ENCODE measurements around the gene IGSF9. TPM values are rescaled to one million over a fixed set of nuclear protein-coding genes. Genes with fewer than 3 reads are reported as not detected.

The IGSF9 gene
- total and polyA plus RNA-seq, 2 experiments from 2014 or later, result 10.3 to 27.6 TPM

- H3K27me3 Mint-ChIP-seq (ENCODE audit: insufficient read depth, low read depth, poor library complexity), result peaks cover 7% of the 10 kb centered on the region
- no peak overlapping the region for H2AFZ ChIP-seq
Measured at GRCh38 chr1:159951016-159951415, 5.6 kb upstream of the IGSF9 start.

More at GRCh38 chr1:159951016-159951415, 5.6 kb upstream of the IGSF9 start:
- peaks cover 11% of the 10 kb centered on the region for H3K9me2 ChIP-seq (ENCODE audit: insufficient read depth)
- H3K4me1 ChIP-seq (ENCODE audit: insufficient read depth), result peaks cover 7% of the 10 kb centered on the region
- Mint-ChIP-seq H3K4me1 (peaks cover 9% of the 10 kb centered on the region), H3K27ac (no peak overlapping the region), H3K36me3 (ENCODE audit: low read depth) (no peaks in the 10 kb centered on the region), H3K4me3 (no peak overlapping the region), H3K9me3 (no peaks in the 10 kb centered on the region)
- H4K20me1 ChIP-seq (replicated peaks; ENCODE audit: insufficient read depth), result no peaks in the 10 kb centered on the region
- H3K36me3 ChIP-seq (ENCODE audit: insufficient read depth), result no peaks in the 10 kb centered on the region
- TF ChIP-seq NANOG (IDR thresholded peaks at IDR 0.05; ENCODE audit: borderline replicate concordance) (no peak), POLR2AphosphoS5 (IDR thresholded peaks at IDR 0.05; ENCODE audit: low read depth) (no peak), EZH2phosphoT487 (IDR thresholded peaks at IDR 0.05; ENCODE audit: unreplicated experiment) (no peak), ZNF114 (CRISPR knock-in tag; IDR thresholded peaks at IDR 0.05) (no peak), STAT1 (IDR thresholded peaks at IDR 0.05; ENCODE audit: unreplicated experiment) (no peak), REST (IDR thresholded peaks at IDR 0.05; ENCODE audit: unreplicated experiment) (no peak), JUNB (IDR thresholded peaks at IDR 0.05; ENCODE audit: unreplicated experiment) (no peak), ZNF331 (CRISPR knock-in tag; IDR thresholded peaks at IDR 0.05; ENCODE audit: low read depth) (no peak), EZH2 (IDR thresholded peaks at IDR 0.05; ENCODE audit: low read depth, unreplicated experiment) (no peak), CREB1 (CRISPR knock-in tag; IDR thresholded peaks at IDR 0.05; ENCODE audit: low read depth) (no peak), ZNF462 (CRISPR knock-in tag; IDR thresholded peaks at IDR 0.05) (no peak)
- TF ChIP-seq, protein P1, sequence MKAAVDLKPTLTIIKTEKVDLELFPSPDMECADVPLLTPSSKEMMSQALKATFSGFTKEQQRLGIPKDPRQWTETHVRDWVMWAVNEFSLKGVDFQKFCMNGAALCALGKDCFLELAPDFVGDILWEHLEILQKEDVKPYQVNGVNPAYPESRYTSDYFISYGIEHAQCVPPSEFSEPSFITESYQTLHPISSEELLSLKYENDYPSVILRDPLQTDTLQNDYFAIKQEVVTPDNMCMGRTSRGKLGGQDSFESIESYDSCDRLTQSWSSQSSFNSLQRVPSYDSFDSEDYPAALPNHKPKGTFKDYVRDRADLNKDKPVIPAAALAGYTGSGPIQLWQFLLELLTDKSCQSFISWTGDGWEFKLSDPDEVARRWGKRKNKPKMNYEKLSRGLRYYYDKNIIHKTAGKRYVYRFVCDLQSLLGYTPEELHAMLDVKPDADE (IDR thresholded peaks at IDR 0.05), result no peak
- TF ChIP-seq, protein P2, sequence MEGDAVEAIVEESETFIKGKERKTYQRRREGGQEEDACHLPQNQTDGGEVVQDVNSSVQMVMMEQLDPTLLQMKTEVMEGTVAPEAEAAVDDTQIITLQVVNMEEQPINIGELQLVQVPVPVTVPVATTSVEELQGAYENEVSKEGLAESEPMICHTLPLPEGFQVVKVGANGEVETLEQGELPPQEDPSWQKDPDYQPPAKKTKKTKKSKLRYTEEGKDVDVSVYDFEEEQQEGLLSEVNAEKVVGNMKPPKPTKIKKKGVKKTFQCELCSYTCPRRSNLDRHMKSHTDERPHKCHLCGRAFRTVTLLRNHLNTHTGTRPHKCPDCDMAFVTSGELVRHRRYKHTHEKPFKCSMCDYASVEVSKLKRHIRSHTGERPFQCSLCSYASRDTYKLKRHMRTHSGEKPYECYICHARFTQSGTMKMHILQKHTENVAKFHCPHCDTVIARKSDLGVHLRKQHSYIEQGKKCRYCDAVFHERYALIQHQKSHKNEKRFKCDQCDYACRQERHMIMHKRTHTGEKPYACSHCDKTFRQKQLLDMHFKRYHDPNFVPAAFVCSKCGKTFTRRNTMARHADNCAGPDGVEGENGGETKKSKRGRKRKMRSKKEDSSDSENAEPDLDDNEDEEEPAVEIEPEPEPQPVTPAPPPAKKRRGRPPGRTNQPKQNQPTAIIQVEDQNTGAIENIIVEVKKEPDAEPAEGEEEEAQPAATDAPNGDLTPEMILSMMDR (conservative IDR thresholded peaks at IDR 0.05; ENCODE audit: low read depth in 2 of 2), result no peak
- H3K4me3 ChIP-seq, result no peak overlapping the region
- H3K4me2 ChIP-seq, result no peak overlapping the region
- ATAC-seq (no peak), DNase-seq (ENCODE audit: low spot score) (no peak)
- H3K27ac ChIP-seq (ENCODE audit: low read depth), result no peak overlapping the region
- H3F3A ChIP-seq (replicated peaks; ENCODE audit: low read depth), result no peaks in the 10 kb centered on the region
- H3K79me2 ChIP-seq (replicated peaks; ENCODE audit: insufficient read depth), result no peaks in the 10 kb centered on the region
- no peaks in the 10 kb centered on the region for H3K27me3 ChIP-seq (ENCODE audit: insufficient read depth)
